H1 (cell line): ENCODE results near the gene CASTOR1. TPM values are rescaled to one million over a fixed set of nuclear protein-coding genes. Genes with fewer than 3 reads are reported as not detected.

ENCODE experiments used
- CTCF ChIA-PET: fragments of 300-600 bp; sonication (Branson Sonifier 250); formaldehyde crosslinking; loops from one replicate; lab custom pipeline; 2021; ENCODE audit not compliant: partially characterized antibody; lab: Charles Lee
- POLR2A ChIA-PET: fragments of 300-600 bp; sonication (Branson Sonifier 250); formaldehyde crosslinking; loops from one replicate; lab custom pipeline; 2021; ENCODE audit warnings: inconsistent platforms; ENCODE audit not compliant: partially characterized antibody; lab: Charles Lee
- DNase-seq, 2 experiments: peaks; one replicate each; pipeline versions ENCODE4 v3.0.0 to v3.0.0-alpha.2; 2010 to 2022; ENCODE audit warnings: low spot score in 2 of 2, low read depth in 1 of 2, mixed read lengths in 1 of 2
- FAIRE-seq: peaks from 2 replicates; lab custom pipeline; 2011; peaks lifted over from hg19 to GRCh38; lab: Jason Lieb, UNC
- H2AFZ ChIP-seq: 2 replicates; pipeline ENCODE4 v1.8.1; 2012; ENCODE audit warnings: low read length, inconsistent platforms
- H2AK5ac ChIP-seq: 2 replicates; pipeline ENCODE4 v1.6.1; 2013; ENCODE audit warnings: low read depth, low read length
- H2BK120ac ChIP-seq: replicated peaks from 2 replicates; pipeline ENCODE3; 2013; ENCODE audit warnings: low read depth, low read length, inconsistent platforms
- H2BK12ac ChIP-seq: 2 replicates; pipeline ENCODE4 v1.6.1; 2013; ENCODE audit warnings: low read depth, low read length
- H2BK15ac ChIP-seq: 2 replicates; pipeline ENCODE4 v1.6.1; 2013; ENCODE audit warnings: low read length
- H2BK20ac ChIP-seq: 2 replicates; pipeline ENCODE4 v1.6.1; 2013; ENCODE audit warnings: low read length
- H2BK5ac ChIP-seq: 2 replicates; pipeline ENCODE4 v1.6.1; 2013; ENCODE audit warnings: low read depth, low read length
- H3K14ac ChIP-seq: 2 replicates; pipeline ENCODE4 v1.6.1; 2013; ENCODE audit warnings: inconsistent platforms; ENCODE audit not compliant: insufficient read length
- H3K18ac ChIP-seq: 2 replicates; pipeline ENCODE4 v1.6.1; 2013; ENCODE audit warnings: low read length; ENCODE audit errors: extremely low read depth
- H3K23ac ChIP-seq: 2 replicates; pipeline ENCODE4 v1.6.1; 2013; ENCODE audit warnings: inconsistent platforms; ENCODE audit not compliant: insufficient read length
- H3K23me2 ChIP-seq: 2 replicates; pipeline ENCODE4 v1.6.1; 2013; ENCODE audit warnings: low read depth, low read length
- H3K27ac ChIP-seq: 2 replicates; pipeline ENCODE4 v1.6.1; 2011; ENCODE audit warnings: low read depth, low read length, inconsistent platforms
- H3K27me3 ChIP-seq, 4 experiments: replicated peaks in 1 of 4; 1 replicate in 1 of 4; 2 replicates in 3 of 4; pipeline versions ENCODE4 v1.6.1 to v1.8.1; 2011 to 2013; ENCODE audit warnings: low read length in 3 of 4, mild to moderate bottlenecking in 3 of 4, inconsistent platforms in 2 of 4, mixed read lengths in 2 of 4, moderate library complexity in 1 of 4; ENCODE audit not compliant: control insufficient read depth in 3 of 4, insufficient read depth in 3 of 4; ENCODE audit errors: extremely low read depth in 1 of 4
- H3K36me3 ChIP-seq, 4 experiments: 2 replicates each; pipeline versions ENCODE4 v1.6.1 to v1.8.1; 2011 to 2013; ENCODE audit warnings: mild to moderate bottlenecking in 4 of 4, low read length in 3 of 4, moderate library complexity in 2 of 4, control low read depth in 1 of 4, inconsistent platforms in 1 of 4; ENCODE audit not compliant: insufficient read depth in 4 of 4, control insufficient read depth in 2 of 4
- H3K4ac ChIP-seq: replicated peaks from 2 replicates; pipeline ENCODE3; 2013; ENCODE audit warnings: low read length, low read depth, mixed read lengths, inconsistent platforms; ENCODE audit not compliant: insufficient read length
- H3K4me1 ChIP-seq, 4 experiments: replicated peaks in 1 of 4; 1 replicate in 1 of 4; 2 replicates in 3 of 4; pipeline versions ENCODE4 v1.6.1 to v1.8.1; 2011 to 2013; ENCODE audit warnings: low read length in 3 of 4, inconsistent platforms in 2 of 4, mixed read lengths in 1 of 4; ENCODE audit not compliant: insufficient read depth in 4 of 4, control insufficient read depth in 3 of 4
- H3K4me2 ChIP-seq, 2 experiments: 2 replicates each; pipeline versions ENCODE4 v1.6.1 to v1.8.1; 2011 to 2013; ENCODE audit warnings: low read depth in 2 of 2, low read length in 2 of 2, control low read depth in 1 of 2, inconsistent platforms in 1 of 2, mild to moderate bottlenecking in 1 of 2; ENCODE audit not compliant: insufficient read depth in 1 of 2
- H3K4me3 ChIP-seq, 4 experiments: fragments of 200-600, 300-600 bp in 1 of 4; sonication (generic), shearing (Covaris generic), sonication (Bioruptor Twin) in 1 of 4; 2 replicates each; pipeline versions ENCODE4 v1.5.1 to v1.8.1; 2011 to 2016; ENCODE audit warnings: low read length in 4 of 4, low read depth in 3 of 4, control low read depth in 2 of 4, inconsistent platforms in 2 of 4, mild to moderate bottlenecking in 2 of 4, mixed read lengths in 1 of 4, moderate library complexity in 1 of 4; ENCODE audit not compliant: insufficient read depth in 2 of 4; ENCODE audit errors: extremely low read depth in 1 of 4
- H3K56ac ChIP-seq: replicated peaks from 2 replicates; pipeline ENCODE3; 2013; ENCODE audit warnings: low read depth, mild to moderate bottlenecking, mixed read lengths, low read length, inconsistent platforms; ENCODE audit not compliant: insufficient read length
- H3K79me1 ChIP-seq: 2 replicates; pipeline ENCODE4 v1.6.1; 2013; ENCODE audit warnings: low read depth, low read length, control low read depth
- H3K79me2 ChIP-seq, 2 experiments: 2 replicates each; pipeline versions ENCODE4 v1.6.1 to v1.8.1; 2012 to 2013; ENCODE audit warnings: low read length in 2 of 2, mild to moderate bottlenecking in 2 of 2, inconsistent platforms in 1 of 2; ENCODE audit not compliant: insufficient read depth in 2 of 2, control insufficient read depth in 1 of 2
- H3K9ac ChIP-seq, 4 experiments: replicated peaks in 1 of 4; 1 replicate in 1 of 4; 2 replicates in 3 of 4; pipeline versions ENCODE4 v1.6.1 to v1.8.1; 2011 to 2013; ENCODE audit warnings: low read depth in 3 of 4, low read length in 3 of 4, control low read depth in 2 of 4, mild to moderate bottlenecking in 2 of 4, moderate library complexity in 2 of 4, inconsistent platforms in 1 of 4; ENCODE audit errors: extremely low read depth in 1 of 4
- H3K9me3 ChIP-seq, 2 experiments: 2 replicates each; pipeline versions ENCODE4 v1.6.1 to v1.8.1; 2012 to 2013; ENCODE audit warnings: mild to moderate bottlenecking in 2 of 2, moderate library complexity in 2 of 2, control low read depth in 1 of 2, inconsistent platforms in 1 of 2, low read depth in 1 of 2, low read length in 1 of 2, mixed read lengths in 1 of 2; ENCODE audit not compliant: insufficient read depth in 2 of 2
- H4K20me1 ChIP-seq, 2 experiments: replicated peaks in 1 of 2; 2 replicates each; pipeline versions ENCODE3 to v1.8.1; 2011 to 2013; ENCODE audit warnings: inconsistent platforms in 2 of 2, low read length in 2 of 2, mild to moderate bottlenecking in 1 of 2; ENCODE audit not compliant: insufficient read depth in 2 of 2, control insufficient read depth in 1 of 2
- H4K5ac ChIP-seq: 2 replicates; pipeline ENCODE4 v1.6.1; 2013; ENCODE audit warnings: low read length, low read depth, mixed read lengths, inconsistent platforms; ENCODE audit not compliant: insufficient read length
- H4K8ac ChIP-seq: 2 replicates; pipeline ENCODE4 v1.8.0; 2013; ENCODE audit warnings: mild to moderate bottlenecking, moderate library complexity, low read length, inconsistent platforms; ENCODE audit not compliant: insufficient read depth; ENCODE audit errors: extremely low read depth
- H4K91ac ChIP-seq: replicated peaks from 2 replicates; pipeline ENCODE3; 2013; ENCODE audit warnings: low read length, mixed read lengths, inconsistent platforms; ENCODE audit not compliant: insufficient read length
- CTCF ChIP-seq, 3 experiments: IDR thresholded peaks; 1 replicate in 2 of 3; 2 replicates in 1 of 3; pipeline versions ENCODE4 v1.5.1 to v1.6.1; 2011; ENCODE audit warnings: low read length in 3 of 3, mild to moderate bottlenecking in 3 of 3, inconsistent platforms in 2 of 3, low read depth in 1 of 3, moderate library complexity in 1 of 3; ENCODE audit not compliant: insufficient read depth in 1 of 3; ENCODE audit errors: control extremely low read depth in 1 of 3
- EGR1 ChIP-seq: IDR thresholded peaks from 2 replicates; pipeline ENCODE4 v1.6.1; 2011; ENCODE audit warnings: low read depth, low read length, borderline replicate concordance
- GABPA ChIP-seq: IDR thresholded peaks from 2 replicates; pipeline ENCODE4 v1.6.1; 2011; ENCODE audit warnings: mild to moderate bottlenecking, low read length, moderate library complexity, borderline replicate concordance; ENCODE audit not compliant: insufficient read depth
- HDAC6 ChIP-seq: IDR thresholded peaks from one replicate; pipeline ENCODE4 v1.7.1; 2012; ENCODE audit warnings: low read depth, mild to moderate bottlenecking, inconsistent platforms, low read length, moderate library complexity
- KDM1A ChIP-seq: fragments of 200-600, 300-600 bp; sonication (generic); IDR thresholded peaks from 2 replicates; pipeline ENCODE4 v1.7.1; 2016; ENCODE audit warnings: mild to moderate bottlenecking, low read length, borderline replicate concordance
- RAD21 ChIP-seq, 2 experiments: IDR thresholded peaks in 1 of 2; conservative IDR thresholded peaks in 1 of 2; 2 replicates each; pipeline ENCODE4 v1.6.1; 2011; ENCODE audit warnings: low read depth in 2 of 2, low read length in 2 of 2, improper control_type of control experiment in 1 of 2, inconsistent platforms in 1 of 2, mild to moderate bottlenecking in 1 of 2, moderate library complexity in 1 of 2
- RXRA ChIP-seq: IDR thresholded peaks from 2 replicates; pipeline ENCODE4 v1.6.1; 2011; ENCODE audit warnings: low read depth, mild to moderate bottlenecking, low read length, moderate library complexity; ENCODE audit not compliant: insufficient read depth
- SIX5 ChIP-seq: IDR thresholded peaks from 2 replicates; pipeline ENCODE4 v1.6.1; 2011; ENCODE audit warnings: mild to moderate bottlenecking, low read depth, low read length
- YY1 ChIP-seq: IDR thresholded peaks from 2 replicates; pipeline ENCODE4 v1.6.1; 2011; ENCODE audit warnings: low read depth, mild to moderate bottlenecking, low read length
- WGBS, 2 experiments: shearing (Covaris generic) in 1 of 2; methylation state at CpG; one replicate each; pipeline versions ENCODE4 v1.1.6 to v1.1.7; 2013 to 2015; ENCODE audit warnings: low lambda C conversion rate in 2 of 2, mixed read lengths in 2 of 2, inconsistent platforms in 1 of 2, low coverage in 1 of 2, missing lambda C conversion rate in 1 of 2; ENCODE audit not compliant: insufficient replicate concordance in 2 of 2, insufficient coverage in 1 of 2, insufficient read length in 1 of 2; ENCODE audit errors: extremely low coverage in 1 of 2, missing lambda C conversion rate in 1 of 2; 5-methylcytosine and 5-hydroxymethylcytosine counted together
- polyA plus RNA-seq, 7 experiments: library from polyadenylated mRNA; depleted of rRNA in 3 of 7; stranded (reverse) in 5 of 7; unstranded in 2 of 7; fragments of >200 nt in 5 of 7; fragments of 200-250 nt in 2 of 7; gene quantifications; 1 replicate in 5 of 7; 2 replicates in 1 of 7; 4 replicates in 1 of 7; pipeline versions ENCODE4 v1.2.1 to v1.2.3, GENCODE V29; 2011 to 2013; ENCODE audit warnings: missing spikeins in 2 of 7, mixed read lengths in 2 of 7
- total RNA-seq: library from RNA; stranded (reverse); fragmentation: NEBNext Ultra II Directional; extraction: Animal tissue kit (Norgen Biotek cat#: 25700); gene quantifications from 2 replicates; pipeline ENCODE4 v1.2.1, GENCODE V29; 2021

CASTOR1 gene
- total and polyA plus RNA-seq, 2 of the 8 experiments (the other 6 are each of a cell fraction or from before 2014, with no cell fraction given) = 10.3 to 36.0 TPM

- Histone ChIP-seq H4K91ac (no peak overlapping the region), H3K79me2 (no peaks in the 10 kb centered on the region), H3K23me2 (no peaks in the 10 kb centered on the region), H4K20me1 (no peaks in the 10 kb centered on the region), H2AK5ac (no peak overlapping the region), H3K4me3 (no peak overlapping the region), H3K56ac (no peak overlapping the region), H4K8ac (no peak overlapping the region), H3K14ac (no peak overlapping the region), H2AFZ (no peak overlapping the region), H3K23ac (no peak overlapping the region), H2BK12ac (no peak overlapping the region), H2BK120ac (no peak overlapping the region), H3K79me1 (peaks cover 5% of the 10 kb centered on the region; the same call in 1 of the 2 replicates), H3K36me3 (no peaks in the 10 kb centered on the region), H3K4me1 (no peaks in the 10 kb centered on the region), H2BK20ac (no peak overlapping the region), H3K4me2 (no peak overlapping the region), H3K4ac (no peak overlapping the region), H3K18ac (no peak overlapping the region), H3K27me3 (no peaks in the 10 kb centered on the region), H2BK5ac (no peak overlapping the region), H3K9ac (no peak overlapping the region), H4K5ac (no peak overlapping the region), H3K27ac (no peak overlapping the region), H2BK15ac (no peak overlapping the region), H3K9me3 (no peaks in the 10 kb centered on the region)
- no peak for DNase-seq
- ChIA-PET POLR2A (no interaction called here), CTCF (interaction anchor here (1.2 to 20.1 kb wide), 6 partner anchors 8 to 58 kb away, joined by 3 to 203 read pairs (median 6); partner anchors contain the start of genes CASTOR1 and TBC1D10A)
- no peak for FAIRE-seq
- 90% methylated on average over 7 of the region's 7 CpGs; no CpG with 5 or more reads in 1 of the 2 experiments for WGBS, 2 experiments
- TF ChIP-seq RAD21 (IDR thresholded peaks at IDR 0.05 in 1 of 2, conservative IDR thresholded peaks at IDR 0.05 in 1 of 2; ENCODE audit: low read depth in 2 of 2, low read length in 2 of 2) = 0 out of 4 replicates have a peak, but pooled peaks have one; percentile 14
- TF ChIP-seq HDAC6 = no peak
- no peak for TF ChIP-seq RXRA
- 0 out of 4 replicates have a peak, but pooled peaks of 1 of the 3 experiments have one; percentile 3 for TF ChIP-seq CTCF (IDR thresholded peaks at IDR 0.05; ENCODE audit: control extremely low read depth in 1 of 3, insufficient read depth in 1 of 3, low read depth in 1 of 3, low read length in 3 of 3)
- TF ChIP-seq KDM1A = no peak
- no peak for TF ChIP-seq EGR1
- TF ChIP-seq GABPA = no peak
- TF ChIP-seq YY1 = no peak
- TF ChIP-seq SIX5 = no peak
These were observed 29.6 kb upstream of the CASTOR1 start for GRCh38 chr22:30318799-30319419.
